ENCODE data around the gene LY9.

GRCh38 chr1:160779626-160780397, 16.2 kb upstream of the LY9 start:
- no peak for TF ChIP-seq EZH2phosphoT487 (IDR thresholded peaks at IDR 0.05; ENCODE audit: insufficient read depth, low read depth)
- no peak for TF ChIP-seq EZH2 (IDR thresholded peaks at IDR 0.05; ENCODE audit: insufficient read depth, poor library complexity, severe bottlenecking)
